Measurements from ENCODE around the gene SQOR. TPM values are rescaled to one million over a fixed set of nuclear protein-coding genes. Genes with fewer than 3 reads are reported as not detected.

Gene SQOR
- 10 to 100 TPM; 63.8 to 65.9 TPM for total RNA-seq

DNA sequence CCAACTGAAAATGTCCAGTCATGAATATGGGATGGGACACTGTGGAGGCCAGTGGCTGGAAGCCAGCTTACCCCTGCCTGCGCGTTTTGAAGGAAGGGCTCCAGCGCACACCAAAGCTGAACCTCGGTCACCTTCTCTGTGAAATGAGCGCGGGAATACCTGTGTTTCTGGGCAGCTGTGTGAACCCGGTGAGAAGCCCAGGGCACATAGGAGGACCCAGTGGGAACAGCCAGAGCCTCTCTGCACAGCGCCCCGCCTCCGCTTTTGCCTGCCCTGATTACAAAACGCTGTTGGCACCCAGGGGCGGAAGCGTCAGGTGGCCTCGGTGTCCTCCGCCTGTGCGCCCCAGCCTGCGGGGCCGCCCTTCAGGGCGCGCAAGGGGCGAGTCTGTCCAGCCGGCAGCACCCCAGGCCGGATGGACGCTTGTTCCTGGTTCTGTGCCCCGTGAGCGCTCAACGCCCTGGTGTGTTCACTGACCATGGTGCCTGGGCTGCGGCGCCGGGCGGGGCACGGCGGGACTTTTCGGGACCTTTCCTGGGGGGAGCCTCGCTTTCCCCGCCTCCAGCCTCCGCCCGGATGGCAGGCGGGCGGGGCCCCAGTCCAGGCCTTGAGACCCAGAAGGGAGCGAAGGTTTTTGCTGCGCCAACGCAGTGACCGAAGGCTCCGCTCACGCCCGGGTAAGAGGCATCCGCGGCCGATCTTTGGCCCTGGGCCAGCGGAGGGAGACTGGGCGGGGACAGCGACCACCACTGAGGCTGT, at the start of gene SQOR:
Gene SQOR (plus strand): TSS at position 598 of the 759 bp plus-strand sequence. CDS start 23,895 bp downstream, outside the sequence.
- CTCF ChIA-PET: interaction anchor here (0.7 to 2.1 kb wide), 6 partner anchors 11 to 431 kb away, joined by 3 to 5 read pairs (median 3); partner anchors contain the start of gene BLOC1S6
- POLR2A ChIA-PET: interaction anchor here (1.3 to 3.4 kb wide), 2 partner anchors 11 to 15 kb away, joined by 5 to 11 read pairs; no protein-coding TSS in a partner anchor

DNA sequence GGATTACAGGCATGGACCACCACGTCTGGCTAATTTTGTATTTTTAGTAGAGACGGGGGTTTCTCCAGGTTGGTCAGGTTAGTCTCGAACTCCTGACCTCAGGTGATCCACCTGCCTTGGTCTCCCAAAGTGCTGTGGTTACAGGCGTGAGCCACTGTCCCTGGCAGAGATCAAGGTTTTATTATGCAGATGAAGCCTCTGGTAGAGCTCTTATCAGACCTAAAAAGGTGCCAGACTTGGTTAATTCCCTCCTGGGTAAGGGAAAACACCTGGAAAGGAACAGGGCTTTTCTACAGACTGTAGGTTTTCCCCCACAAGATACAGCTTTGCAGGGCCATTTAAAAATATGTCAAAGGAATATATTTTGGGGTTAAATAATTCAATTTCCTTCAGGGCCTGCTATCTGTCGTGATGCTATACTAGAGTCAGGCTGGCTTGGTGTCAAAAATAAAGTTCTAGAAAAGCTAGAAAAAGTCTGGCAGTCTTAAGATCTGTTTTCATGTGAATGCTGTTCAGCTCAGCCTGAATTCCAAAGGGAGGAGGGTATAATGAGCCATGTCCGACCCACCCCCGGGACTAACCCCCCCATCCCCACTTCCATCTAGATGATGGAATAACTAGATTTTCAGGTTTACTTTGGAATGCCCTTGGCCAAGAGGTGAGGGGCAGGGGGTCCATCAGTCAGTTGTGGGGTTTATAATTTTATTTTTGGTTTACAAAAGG, 49.6 kb upstream of the SQOR start:
- ChIA-PET CTCF (interaction anchor here (0.7 to 1.0 kb wide), 2 partner anchors 116 to 127 kb away, joined by 3 read pairs; no protein-coding TSS in a partner anchor), POLR2A (interaction anchor here (2.7 kb wide), 1 partner anchor 183 kb away, joined by 19 read pairs; a partner anchor contains a TSS)

DNA sequence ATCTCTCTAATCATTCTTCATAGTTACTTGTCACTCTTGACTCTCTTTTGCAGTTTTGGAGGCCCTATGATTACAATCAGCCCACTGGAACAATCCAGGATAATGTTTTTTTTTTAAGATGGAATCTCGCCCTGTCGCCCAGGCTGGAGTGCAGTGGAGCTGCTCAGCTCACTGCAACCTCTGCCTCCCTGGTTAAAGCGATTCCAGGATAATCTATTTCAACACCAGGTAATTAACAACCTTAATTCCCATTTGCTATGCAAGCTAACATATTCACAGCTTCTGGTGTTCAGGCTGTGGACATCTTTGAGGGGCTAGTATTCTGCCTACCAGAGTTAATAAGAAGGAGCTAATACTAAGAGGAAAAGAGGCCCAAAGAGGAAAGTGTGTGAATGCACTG, 48.7 kb upstream of the SQOR start:
- ChIA-PET POLR2A (interaction anchor here (1.4 to 2.7 kb wide), 3 partner anchors 51 to 184 kb away, joined by 8 to 19 read pairs (median 13); a partner anchor contains a TSS), CTCF (interaction anchor here (1.5 to 2.0 kb wide), 3 partner anchors 48 to 184 kb away, joined by 5 to 7 read pairs (median 6); partner anchors contain the start of gene SQOR)

DNA sequence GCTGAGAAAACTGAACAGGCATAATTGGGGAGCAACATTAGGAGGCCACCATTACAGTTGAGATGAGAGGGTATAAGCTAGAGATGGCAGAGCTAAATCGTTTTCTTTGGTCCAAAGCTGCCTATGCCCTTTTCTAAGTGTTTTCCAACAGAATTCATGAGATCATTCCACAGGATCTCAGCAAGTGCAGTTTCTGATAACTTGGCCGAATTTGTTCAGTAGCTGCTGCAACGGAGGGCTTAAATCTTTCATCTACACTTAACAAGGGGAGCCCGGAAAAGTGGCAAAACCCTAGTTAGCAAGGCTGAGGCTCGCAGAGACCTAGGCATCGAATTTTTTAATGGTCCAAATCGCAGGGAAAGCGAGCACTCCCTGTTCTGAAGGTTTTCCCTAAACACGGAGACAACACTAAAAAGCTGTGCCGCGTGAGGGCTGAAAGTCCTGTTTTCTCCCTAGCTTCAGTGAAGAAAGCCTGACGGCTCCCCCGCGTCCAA, 48.2 kb upstream of the SQOR start:
- ChIA-PET CTCF (interaction anchor here (0.7 to 2.0 kb wide), 6 partner anchors 31 to 424 kb away, joined by 3 to 7 read pairs (median 4); partner anchors contain the start of gene SQOR), POLR2A (interaction anchor here (0.7 to 2.7 kb wide), 6 partner anchors 27 to 184 kb away, joined by 3 to 19 read pairs (median 6); a partner anchor contains a TSS)

DNA sequence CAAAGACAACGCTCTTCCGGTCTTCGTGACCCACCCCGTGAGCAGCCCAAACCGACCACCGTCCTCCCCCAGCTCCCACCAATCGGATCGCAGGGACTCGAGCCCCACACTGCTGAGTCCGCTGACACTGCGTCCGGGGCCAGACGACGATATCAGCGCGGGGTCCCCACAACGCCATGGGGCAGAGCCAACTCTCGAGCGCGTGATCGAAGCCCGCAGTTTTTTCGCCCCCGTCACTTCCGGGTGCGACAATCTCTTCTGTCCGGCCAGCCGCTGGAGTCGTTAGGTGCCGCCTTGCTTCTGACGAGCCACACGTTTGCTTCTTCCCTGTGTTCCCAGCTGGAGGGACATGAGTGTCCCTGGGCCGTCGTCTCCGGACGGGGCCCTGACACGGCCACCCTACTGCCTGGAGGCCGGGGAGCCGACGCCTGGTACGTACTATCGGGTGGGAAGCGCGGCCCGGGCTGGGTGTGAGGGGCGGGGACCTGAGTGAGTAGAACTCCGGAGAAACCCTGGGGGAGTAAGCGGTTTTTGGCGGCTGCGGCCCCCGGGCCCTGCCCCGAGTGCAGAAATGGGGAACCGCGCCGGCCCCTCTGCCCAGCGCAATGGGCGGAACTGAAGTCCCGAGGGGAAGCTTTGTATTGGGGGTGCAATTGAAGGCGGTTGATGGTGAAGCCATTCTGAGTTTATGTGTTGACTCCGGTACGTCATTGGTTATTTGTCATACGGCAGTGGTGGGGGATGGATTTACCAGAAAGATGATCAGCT, 47.5 kb upstream of the SQOR start, which contains the start of gene BLOC1S6:
Gene BLOC1S6 (plus strand): TSS at position 285 of the 768 bp plus-strand sequence. CDS start 65 bp downstream, at position 350.
- POLR2A ChIA-PET: interaction anchor here (0.6 to 2.7 kb wide), 7 partner anchors 27 to 185 kb away, joined by 3 to 19 read pairs (median 4); a partner anchor contains a TSS
- CTCF ChIA-PET: interaction anchor here (0.7 to 2.0 kb wide), 10 partner anchors 27 to 424 kb away, joined by 3 to 9 read pairs (median 4); partner anchors contain the start of gene SQOR

DNA sequence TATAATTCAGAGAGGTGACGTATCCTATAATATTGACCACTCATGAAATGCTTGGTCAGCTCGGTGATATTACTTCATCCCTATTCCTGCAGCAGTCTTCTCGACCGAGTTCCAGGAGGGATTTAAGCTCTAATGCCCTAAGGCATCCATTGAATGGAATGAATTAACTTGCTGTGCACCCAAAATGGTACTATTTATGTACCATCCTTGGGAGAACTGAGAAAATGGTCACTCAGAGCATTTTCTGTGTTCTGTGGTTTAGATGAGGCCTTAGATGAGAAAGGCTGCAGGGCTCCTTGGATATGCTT, 47.0 kb upstream of the SQOR start:
- ChIA-PET POLR2A (interaction anchor here (0.6 to 2.7 kb wide), 4 partner anchors 49 to 185 kb away, joined by 3 to 19 read pairs (median 8); a partner anchor contains a TSS), CTCF (interaction anchor here (0.7 to 2.0 kb wide), 6 partner anchors 26 to 185 kb away, joined by 3 to 9 read pairs (median 4); a partner anchor contains a TSS)

DNA sequence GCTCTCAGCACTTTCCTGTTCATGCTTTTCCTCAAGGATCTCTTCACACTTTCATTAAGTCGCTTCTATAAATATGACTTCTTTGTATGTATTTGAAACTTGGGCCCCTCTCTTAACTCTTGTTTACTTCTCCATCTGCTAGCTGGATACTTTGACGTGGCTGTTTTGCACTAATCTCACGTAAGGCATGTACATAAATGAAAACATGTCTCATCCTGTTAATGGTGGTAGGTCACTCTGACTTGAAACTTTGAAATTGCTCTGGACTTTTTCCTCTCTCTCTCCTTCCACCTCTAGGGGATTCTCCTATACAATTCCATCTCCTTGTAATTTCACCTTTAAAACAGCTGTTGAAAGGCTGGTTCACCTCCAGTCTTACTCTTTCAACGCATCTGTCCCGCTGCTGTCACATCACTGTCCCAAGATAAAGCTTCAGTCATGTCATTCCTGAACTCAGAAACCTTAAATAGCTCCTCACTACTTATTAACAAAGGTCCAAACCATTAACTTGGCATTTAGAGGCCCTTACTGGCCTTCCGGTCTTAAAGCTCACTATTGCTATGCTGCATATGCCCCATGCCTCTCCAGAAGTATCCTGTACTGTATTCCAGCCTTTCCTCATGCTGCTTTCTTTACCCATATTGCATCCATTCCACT, 46.5 kb upstream of the SQOR start:
- CTCF ChIA-PET: interaction anchor here (0.7 to 1.1 kb wide), 4 partner anchors 49 to 157 kb away, joined by 3 to 9 read pairs (median 3); no protein-coding TSS in a partner anchor
- POLR2A ChIA-PET: interaction anchor here (0.6 to 2.7 kb wide), 3 partner anchors 49 to 186 kb away, joined by 3 to 19 read pairs (median 13); a partner anchor contains a TSS

DNA sequence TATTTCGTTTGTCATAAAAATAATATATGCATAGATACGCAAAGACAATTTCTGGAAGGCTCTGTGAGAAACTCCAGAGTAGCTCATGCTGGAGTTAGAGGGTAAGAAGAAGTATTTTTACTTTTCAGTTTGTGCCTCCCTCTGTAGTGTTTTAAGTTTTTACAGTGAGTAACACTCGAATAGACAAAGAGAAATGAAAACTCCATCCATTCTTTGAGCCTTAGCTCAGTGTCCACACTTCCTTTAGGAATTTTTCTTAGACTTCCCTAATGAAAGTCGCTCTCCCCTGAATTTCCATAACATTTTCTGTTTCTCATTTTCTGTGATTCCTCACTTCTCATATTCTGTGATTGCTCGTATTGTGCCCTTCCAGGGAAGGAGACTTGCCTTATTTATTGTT, 45.6 kb upstream of the SQOR start:
- ChIA-PET CTCF (interaction anchor here (0.6 to 0.9 kb wide), 2 partner anchors 158 to 180 kb away, joined by 3 read pairs; no protein-coding TSS in a partner anchor), POLR2A (no interaction called here)

DNA sequence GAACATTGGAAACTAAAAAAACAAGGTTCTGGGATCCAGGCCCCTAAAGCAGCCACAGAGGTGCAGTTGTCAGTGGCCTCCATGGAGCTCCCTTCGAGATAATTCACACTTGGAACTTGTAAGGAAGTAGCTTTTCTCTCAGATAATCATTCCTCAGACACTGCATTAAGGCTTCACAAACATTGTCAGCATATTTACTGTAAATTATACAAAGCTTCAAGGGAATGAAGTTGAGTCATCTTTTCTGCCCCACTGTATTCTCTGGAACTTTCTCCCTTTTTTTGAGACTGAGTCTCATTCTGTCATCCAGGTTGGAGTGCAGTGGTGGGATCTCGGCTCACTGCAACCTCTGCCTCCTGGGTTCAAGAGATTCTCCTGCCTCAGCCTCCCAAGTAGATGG, 40.5 kb upstream of the SQOR start:
- POLR2A ChIA-PET: no interaction called here
- CTCF ChIA-PET: interaction anchor here (0.6 to 1.2 kb wide), 4 partner anchors 10 to 163 kb away, joined by 3 read pairs; no protein-coding TSS in a partner anchor

DNA sequence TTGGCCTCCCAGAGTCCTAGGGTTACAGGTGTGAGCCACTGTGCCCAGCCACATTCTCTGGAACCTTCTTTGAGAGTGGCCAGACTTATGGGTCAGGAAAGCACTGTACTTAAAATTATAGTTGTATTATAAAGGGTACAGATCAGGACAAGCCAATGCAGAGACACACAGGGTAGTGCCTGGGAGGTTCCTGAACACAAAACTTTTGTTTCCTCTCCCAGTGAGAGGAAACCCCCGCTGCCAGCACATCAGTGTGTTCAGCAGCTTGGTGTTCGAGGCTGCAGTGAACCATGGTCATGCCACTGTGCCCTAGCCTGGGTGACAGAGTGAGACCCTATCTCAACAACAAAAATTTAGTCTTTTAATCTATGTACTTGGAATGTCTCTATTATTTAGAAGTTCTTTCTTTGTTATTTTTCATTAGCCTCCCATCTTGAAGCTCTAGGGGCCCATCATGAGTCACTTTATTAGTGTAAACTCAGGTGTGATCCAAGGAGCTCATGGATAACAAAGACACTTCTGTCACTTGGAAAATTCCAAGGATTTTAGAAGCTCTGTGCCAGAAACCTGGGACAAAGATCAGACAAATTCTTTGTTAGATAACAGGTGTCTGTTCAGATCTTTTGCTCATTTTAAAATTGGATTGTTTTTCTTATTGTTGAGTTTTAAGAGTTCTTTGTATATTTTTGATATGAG, 39.8 kb upstream of the SQOR start:
- POLR2A ChIA-PET: no interaction called here
- CTCF ChIA-PET: interaction anchor here (0.6 to 0.9 kb wide), 2 partner anchors 15 to 19 kb away, joined by 3 read pairs; no protein-coding TSS in a partner anchor

DNA sequence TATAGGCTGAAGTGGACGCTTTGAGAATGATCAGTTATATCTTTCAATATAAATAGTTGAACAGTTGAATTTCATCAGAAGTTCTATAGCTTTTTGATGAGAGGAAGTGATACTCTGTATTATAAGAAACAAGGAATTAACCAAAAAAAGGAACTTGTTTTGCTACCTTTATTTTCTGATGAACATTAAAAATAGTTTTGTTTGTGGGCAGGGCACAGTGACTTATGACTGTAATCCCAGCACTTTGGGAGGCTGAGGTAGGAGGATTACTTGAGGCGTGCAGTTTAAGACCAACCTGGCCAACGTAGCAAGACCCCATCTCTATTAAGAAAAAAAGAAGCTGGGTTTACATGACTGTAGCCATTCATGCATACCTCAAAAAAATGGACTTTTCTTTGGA, 30.9 kb upstream of the SQOR start:
- ChIA-PET POLR2A (no interaction called here), CTCF (interaction anchor here (1.1 to 1.5 kb wide), 2 partner anchors 10 to 173 kb away, joined by 3 read pairs; no protein-coding TSS in a partner anchor)

DNA sequence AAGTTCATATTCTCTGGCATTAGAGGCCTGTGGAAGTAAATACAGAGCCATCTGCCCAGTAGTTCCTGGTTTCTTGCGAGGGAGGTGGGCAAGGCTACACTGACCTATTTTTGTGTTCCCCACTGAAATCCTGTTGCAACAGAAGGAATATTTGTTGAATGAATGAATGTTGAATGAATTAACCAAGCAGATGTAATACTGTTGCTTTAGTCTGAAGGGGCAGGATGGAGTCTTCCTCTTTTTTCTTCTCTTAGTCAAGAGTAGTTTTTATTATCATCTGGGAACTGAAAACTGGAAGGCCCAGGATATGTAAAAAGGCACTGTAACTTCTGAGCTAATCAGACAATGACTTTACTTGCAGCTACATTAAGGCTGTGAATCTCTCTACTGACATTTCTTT, 30.5 kb upstream of the SQOR start:
- POLR2A ChIA-PET: no interaction called here
- CTCF ChIA-PET: interaction anchor here (1.1 to 1.5 kb wide), 2 partner anchors 10 to 174 kb away, joined by 3 read pairs; no protein-coding TSS in a partner anchor

DNA sequence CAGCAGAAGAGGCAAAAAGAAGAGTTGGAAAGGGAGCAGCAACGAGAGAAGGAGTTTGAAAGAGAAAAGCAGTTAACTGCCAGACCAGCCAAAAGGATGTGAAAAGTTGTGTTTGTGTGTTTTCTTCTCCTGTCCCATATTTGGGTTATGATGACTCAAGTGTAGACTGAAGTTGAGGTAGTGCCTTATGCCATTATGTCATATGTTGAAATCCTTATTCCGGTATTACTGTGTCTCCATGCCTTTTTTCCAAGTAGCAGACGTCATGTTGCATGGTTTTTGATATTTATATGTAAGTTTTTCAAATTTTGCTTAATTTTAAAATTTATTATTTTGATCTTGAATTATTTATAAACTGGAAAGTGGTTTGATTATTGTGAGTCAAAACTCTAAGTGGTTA, 28.4 kb upstream of the SQOR start:
- CTCF ChIA-PET: no interaction called here

DNA sequence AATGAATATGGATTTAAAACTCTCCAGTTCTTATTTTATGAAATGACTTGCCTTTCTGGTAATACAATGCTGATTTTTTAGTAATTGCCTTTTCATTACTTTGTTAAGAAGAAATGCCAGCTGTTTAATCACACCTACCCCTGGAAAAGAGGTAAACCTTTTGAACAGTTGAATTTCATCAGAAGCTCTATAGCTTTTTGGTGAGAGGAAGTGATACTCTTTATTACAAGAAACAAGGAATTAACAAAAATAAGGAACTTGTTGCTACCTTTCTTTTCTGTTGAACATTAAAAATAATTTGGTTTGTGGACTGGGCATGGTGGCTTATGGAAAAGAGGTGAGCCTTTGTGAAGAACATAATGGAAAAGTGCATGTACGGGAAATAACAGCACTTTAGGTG, 28.0 kb upstream of the SQOR start:
- CTCF ChIA-PET: no interaction called here
- POLR2A ChIA-PET: no interaction called here

More for the DNA sequence above, 28.4 kb upstream of the SQOR start:
- POLR2A ChIA-PET: no interaction called here

DNA sequence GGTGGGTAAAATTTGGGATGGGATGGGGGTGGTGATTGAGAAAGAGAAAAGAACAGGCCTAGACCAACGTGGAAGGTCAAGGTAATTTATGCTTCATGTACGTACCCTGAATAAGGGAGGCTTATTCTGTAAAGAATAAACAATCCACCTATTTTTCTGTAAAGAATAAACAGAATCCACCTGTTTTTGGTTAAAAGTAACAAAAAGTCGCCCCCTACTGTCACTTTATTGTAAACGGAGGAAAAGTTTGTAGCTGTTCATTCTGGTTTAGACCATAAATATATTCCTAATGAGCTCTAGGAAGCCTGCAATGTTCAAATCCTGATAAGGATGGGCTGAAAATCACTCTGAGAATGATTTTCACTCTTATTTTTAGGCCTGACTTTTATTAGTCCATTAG, 23.5 kb upstream of the SQOR start:
- ChIA-PET POLR2A (no interaction called here), CTCF (interaction anchor here (1.0 kb wide), 2 partner anchors 152 to 153 kb away, joined by 3 to 4 read pairs; no protein-coding TSS in a partner anchor)

DNA sequence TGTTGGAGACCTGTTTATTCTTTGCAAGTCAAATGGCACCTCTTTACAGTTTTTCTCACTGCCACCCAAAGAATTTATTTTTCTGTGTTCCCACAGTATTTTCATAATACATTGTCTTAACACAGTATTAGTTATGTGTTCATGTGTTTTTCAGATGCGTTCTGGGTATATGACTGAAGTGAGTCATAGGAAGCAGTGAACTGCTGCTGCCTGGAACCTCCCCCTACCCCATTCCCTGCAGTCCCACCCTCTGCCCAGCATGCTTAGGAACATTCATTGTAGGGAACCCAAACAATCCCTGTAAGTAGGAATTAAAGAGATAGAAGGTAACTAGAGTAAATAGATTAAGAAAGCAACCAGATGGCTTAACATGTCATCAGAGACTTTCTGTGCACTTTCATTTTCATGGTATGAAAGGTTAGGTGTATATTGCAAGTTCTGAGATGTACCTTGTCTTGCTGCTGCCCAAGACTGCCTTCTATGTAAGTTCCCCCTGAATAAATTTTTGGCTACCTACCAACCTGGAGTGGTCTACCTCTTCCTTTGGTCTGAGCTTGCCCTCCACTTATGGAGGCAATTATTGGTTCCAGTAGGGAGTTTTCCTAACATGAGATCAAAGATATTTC, 21.9 kb upstream of the SQOR start:
- ChIA-PET CTCF (interaction anchor here (0.9 to 1.9 kb wide), 5 partner anchors 15 to 183 kb away, joined by 3 to 12 read pairs (median 4); no protein-coding TSS in a partner anchor), POLR2A (no interaction called here)

DNA sequence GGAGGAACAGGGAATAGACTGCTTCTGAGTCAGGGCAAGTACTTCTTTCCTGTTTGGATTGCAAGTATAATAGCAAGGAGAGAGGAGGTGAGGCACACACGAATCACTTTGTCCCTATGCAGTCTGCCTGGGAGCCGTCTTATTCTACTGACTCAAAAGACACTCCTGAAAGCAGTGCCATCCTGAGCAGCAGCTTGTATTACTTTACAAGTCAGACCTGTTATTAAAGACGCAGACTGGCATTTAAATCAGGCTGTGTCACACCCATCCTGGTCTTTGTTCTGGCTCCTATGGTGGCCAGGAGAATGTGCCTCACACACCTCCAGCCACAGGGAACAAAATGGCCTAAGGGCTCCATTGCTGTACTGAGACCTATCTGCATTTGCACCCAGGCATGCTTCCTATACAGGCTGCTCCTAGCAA, 17.9 kb upstream of the SQOR start:
- CTCF ChIA-PET: interaction anchor here (0.8 to 2.1 kb wide), 4 partner anchors 18 to 188 kb away, joined by 3 to 7 read pairs (median 3); no protein-coding TSS in a partner anchor
- POLR2A ChIA-PET: no interaction called here

Measured in activated CD8-positive, alpha-beta memory T cell treated with anti-CD3 and anti-CD28 coated beads for 36 hours (primary cell).